ENCODE results near the gene PPP4R3C.
"Not testable (repeated sequence)": the region's sequence is repeated elsewhere in the genome, so short reads cannot be mapped to it uniquely, and the experiment has no call there.

The PPP4R3C gene

DNA sequence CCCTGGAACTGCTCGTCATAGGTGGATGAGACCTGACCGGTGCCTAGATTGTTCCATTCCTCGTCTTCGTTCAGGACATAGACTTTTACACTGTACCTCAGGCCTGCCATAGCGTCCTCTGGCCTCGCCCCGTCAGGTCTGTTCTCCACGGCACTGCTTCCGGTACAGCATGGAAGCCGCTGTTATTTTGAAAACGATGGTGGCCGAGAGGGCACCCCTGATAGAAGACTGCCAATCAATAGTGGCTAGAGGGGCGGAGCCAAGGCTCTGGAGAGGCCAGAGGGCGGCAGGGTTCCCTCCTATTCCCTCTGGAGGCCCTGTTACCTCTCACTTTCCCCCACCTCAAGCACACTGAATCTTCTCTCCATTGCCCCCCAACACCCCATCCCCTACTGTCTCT lies at the start of gene PPP4R3C:
TSS of gene PPP4R3C (minus strand) at position 155 of the 400 bp plus-strand sequence. CDS start at position 110, 45 bp downstream.
- DNase-seq, result no peak

GRCh38 chrX:27491397-27491796 lies 28.3 kb upstream of the PPP4R3C start:
- no peak for DNase-seq

- no peak for DNase-seq
Measured at GRCh38 chrX:27466051-27466450, 2.9 kb upstream of the PPP4R3C start.

- no peak for DNase-seq
Measured at GRCh38 chrX:27465036-27465435, 1.9 kb upstream of the PPP4R3C start.

DNA sequence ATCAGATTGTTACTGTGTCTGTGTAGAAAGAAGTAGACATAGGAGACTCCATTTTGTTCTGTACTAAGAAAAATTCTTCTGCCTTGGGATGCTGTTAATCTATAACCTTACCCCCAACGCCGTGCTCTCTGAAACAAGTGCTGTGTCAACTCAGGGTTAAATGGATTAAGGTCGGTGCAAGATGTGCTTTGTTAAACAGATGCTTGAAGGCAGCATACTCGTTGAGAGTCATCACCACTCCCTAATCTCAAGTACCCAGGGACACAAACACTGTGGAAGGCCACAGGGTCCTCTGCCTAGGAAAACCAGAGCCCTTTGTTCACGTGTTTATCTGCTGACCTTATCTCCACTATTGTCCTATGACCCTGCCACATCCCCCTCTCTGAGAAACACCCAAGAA lies 4.0 kb downstream of the PPP4R3C start:
- not testable (repeated sequence) for DNase-seq

- not testable (repeated sequence) for DNase-seq
Measured at GRCh38 chrX:27458544-27458943, 4.6 kb downstream of the PPP4R3C start.

- no peak for DNase-seq
Measured at GRCh38 chrX:27451324-27451723, 11.8 kb downstream of the PPP4R3C start.

DNA sequence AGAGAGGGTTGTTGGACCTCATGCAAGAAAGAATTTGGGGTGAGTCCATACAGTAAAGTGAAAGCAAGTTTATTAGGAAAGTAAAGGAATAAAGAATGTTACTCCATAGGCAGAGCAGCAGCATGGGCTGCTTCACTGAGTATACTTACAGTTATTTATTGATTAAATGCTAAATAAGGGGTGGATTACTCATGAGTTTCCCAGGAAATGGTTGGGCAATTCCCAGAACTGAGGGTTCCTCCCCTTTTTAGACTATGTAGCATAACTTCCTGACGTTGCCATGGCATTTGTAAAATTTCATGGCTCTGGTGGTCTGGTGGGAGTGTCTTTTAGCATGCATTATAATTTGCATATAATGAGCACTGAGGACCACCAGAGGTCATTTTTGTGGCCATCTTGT lies 16.7 kb downstream of the PPP4R3C start:
- DNase-seq, result no peak

GRCh38 chrX:27445438-27445837 lies 17.7 kb downstream of the PPP4R3C start:
- DNase-seq, result no peak

DNA sequence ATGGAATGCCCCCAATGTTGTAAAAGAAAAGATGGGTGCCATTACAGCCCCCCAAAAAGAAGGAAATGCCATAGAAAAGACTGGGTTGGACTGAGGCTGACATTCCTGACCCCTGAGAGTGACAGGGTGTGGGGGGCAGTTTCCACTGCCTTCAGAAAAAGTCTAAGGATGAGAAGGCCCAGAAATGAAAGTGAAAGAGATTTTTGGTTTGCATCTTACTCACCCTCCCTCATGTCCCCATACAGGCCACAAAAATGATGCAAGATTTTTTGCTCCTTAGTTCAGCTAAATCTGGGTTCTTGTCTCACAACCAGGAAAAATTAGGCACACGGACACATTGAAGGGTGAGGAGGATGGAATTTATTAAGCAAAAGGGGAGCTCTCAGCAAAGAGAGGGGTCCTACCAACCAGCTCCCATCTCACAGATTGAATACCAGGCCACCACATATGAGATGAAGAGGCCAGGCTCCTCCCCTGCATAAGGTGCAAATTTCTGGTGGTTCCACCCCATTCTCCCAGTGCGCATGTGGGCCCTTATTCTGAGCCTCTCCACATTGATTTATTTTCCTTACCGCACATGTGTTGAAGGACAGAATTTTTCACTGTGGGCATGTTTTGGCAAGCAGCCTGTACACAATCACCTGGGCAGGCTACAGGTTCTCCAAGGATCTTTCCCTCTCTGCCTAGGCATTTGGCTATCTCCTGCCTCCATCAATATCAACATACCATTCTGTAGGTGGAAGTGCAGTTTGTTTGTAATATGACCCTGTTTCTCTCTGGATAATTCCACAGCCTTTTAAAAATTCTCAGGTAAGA lies 18.8 kb downstream of the PPP4R3C start:
- no peak for DNase-seq

- DNase-seq, result not testable (repeated sequence)
Measured at GRCh38 chrX:27442392-27442791, 20.7 kb downstream of the PPP4R3C start.

GRCh38 chrX:27439771-27440170 lies 23.4 kb downstream of the PPP4R3C start:
- no peak for DNase-seq

GRCh38 chrX:27438937-27439336 lies 24.2 kb downstream of the PPP4R3C start:
- no peak for DNase-seq

DNA sequence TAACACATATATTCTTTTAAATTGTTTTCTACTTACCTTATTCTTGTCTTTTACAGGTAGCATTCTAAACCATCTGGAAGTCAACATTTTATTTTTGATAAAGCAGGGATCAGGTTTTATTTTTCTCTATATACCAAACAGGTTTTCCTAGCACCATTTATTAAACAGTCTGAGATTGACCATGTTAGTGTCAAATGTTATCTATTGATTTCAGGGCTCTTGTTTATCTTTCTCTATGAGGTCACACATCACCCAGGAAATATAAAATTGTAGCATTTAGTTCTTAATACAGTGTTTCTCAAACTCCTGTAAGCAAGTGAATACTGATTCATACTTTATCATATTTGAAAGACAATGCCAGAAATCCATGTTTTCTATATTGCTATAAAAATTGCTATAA lies 28.1 kb downstream of the PPP4R3C start:
- DNase-seq, result no peak

Data from right forelimb (tissue), 1 donor.